ENCODE results near the gene KIF5B.

GRCh38 chr10:31999070-31999660, 57.1 kb downstream of the KIF5B start:
- TF ChIP-seq, protein P1, sequence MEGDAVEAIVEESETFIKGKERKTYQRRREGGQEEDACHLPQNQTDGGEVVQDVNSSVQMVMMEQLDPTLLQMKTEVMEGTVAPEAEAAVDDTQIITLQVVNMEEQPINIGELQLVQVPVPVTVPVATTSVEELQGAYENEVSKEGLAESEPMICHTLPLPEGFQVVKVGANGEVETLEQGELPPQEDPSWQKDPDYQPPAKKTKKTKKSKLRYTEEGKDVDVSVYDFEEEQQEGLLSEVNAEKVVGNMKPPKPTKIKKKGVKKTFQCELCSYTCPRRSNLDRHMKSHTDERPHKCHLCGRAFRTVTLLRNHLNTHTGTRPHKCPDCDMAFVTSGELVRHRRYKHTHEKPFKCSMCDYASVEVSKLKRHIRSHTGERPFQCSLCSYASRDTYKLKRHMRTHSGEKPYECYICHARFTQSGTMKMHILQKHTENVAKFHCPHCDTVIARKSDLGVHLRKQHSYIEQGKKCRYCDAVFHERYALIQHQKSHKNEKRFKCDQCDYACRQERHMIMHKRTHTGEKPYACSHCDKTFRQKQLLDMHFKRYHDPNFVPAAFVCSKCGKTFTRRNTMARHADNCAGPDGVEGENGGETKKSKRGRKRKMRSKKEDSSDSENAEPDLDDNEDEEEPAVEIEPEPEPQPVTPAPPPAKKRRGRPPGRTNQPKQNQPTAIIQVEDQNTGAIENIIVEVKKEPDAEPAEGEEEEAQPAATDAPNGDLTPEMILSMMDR (IDR thresholded peaks at IDR 0.05; ENCODE audit: insufficient read depth, low read depth, low read length), result no peak
- TF ChIP-seq EZH2 (IDR thresholded peaks at IDR 0.05; ENCODE audit: insufficient read depth, low read length), result no peak

Measured in astrocyte (in vitro differentiated cells and primary cell).